OCI-LY7 (cell line): Measurements from ENCODE around the gene RPS24. TPM values are rescaled to one million over a fixed set of nuclear protein-coding genes. Genes with fewer than 3 reads are reported as not detected.

Experiments
- BruUV-seq: library from RNA; stranded (reverse); fragments of 400-500 nt; replicated peaks from 2 replicates; lab custom pipeline; 2021; lab: Mats Ljungman, UMichigan
- CTCF ChIA-PET: fragments of 300-600 bp; sonication (Branson Sonifier 250); formaldehyde crosslinking; loops from one replicate; lab custom pipeline; 2022; ENCODE audit warnings: antibody characterized with exemption; ENCODE audit not compliant: unreplicated experiment; lab: Charles Lee
- POLR2A ChIA-PET: fragments of 300-600 bp; sonication (Branson Sonifier 250); formaldehyde crosslinking; loops from one replicate; lab custom pipeline; 2022; ENCODE audit warnings: antibody characterized with exemption; lab: Charles Lee
- DNase-seq: peaks from one replicate; pipeline ENCODE4 v3.0.0-alpha.2; 2015; ENCODE audit warnings: low spot score
- H2AFZ ChIP-seq: fragments of 200-600 bp; sonication (generic), shearing (Covaris generic); 2 replicates; pipeline ENCODE4 v1.6.1; 2014; ENCODE audit warnings: mild to moderate bottlenecking, antibody characterized with exemption, low read length, moderate library complexity
- H3K27ac ChIP-seq: fragments of 200-600 bp; sonication (generic); 2 replicates; pipeline ENCODE4 v1.5.1; 2014; ENCODE audit warnings: mixed run types, low read depth, mild to moderate bottlenecking, moderate library complexity, low read length, inconsistent platforms; ENCODE audit not compliant: poor library complexity, severe bottlenecking
- H3K36me3 ChIP-seq: fragments of 200-600 bp; sonication (generic); 2 replicates; pipeline ENCODE4 v1.6.1; 2014; ENCODE audit warnings: mild to moderate bottlenecking, antibody characterized with exemption, low read length, moderate library complexity, mixed read lengths; ENCODE audit not compliant: insufficient read depth
- H3K4me1 ChIP-seq: fragments of 200-600 bp; sonication (generic); 2 replicates; pipeline ENCODE4 v1.5.1; 2014; ENCODE audit warnings: mild to moderate bottlenecking, low read length; ENCODE audit not compliant: insufficient read depth, poor library complexity, severe bottlenecking
- H3K4me2 ChIP-seq: fragments of 200-600 bp; sonication (generic); 2 replicates; pipeline ENCODE4 v1.6.1; 2014; ENCODE audit warnings: mild to moderate bottlenecking, low read length
- H3K4me3 ChIP-seq: fragments of 200-600 bp; sonication (generic); 2 replicates; pipeline ENCODE4 v1.5.1; 2014; ENCODE audit warnings: mild to moderate bottlenecking, low read depth, low read length; ENCODE audit not compliant: poor library complexity, severe bottlenecking
- H3K79me2 ChIP-seq: fragments of 200-600 bp; sonication (generic); 2 replicates; pipeline ENCODE4 v1.6.1; 2016; ENCODE audit warnings: low read depth, mild to moderate bottlenecking, low read length, moderate library complexity, mixed read lengths; ENCODE audit not compliant: insufficient read depth
- H3K9me2 ChIP-seq: fragments of 200-600 bp; sonication (generic); 2 replicates; pipeline ENCODE4 v1.6.1; 2016; ENCODE audit warnings: mild to moderate bottlenecking, low read length, mixed read lengths; ENCODE audit not compliant: insufficient read depth
- H3K9me3 ChIP-seq: fragments of 200-600 bp; sonication (generic); 2 replicates; pipeline ENCODE4 v1.6.1; 2014; ENCODE audit warnings: mild to moderate bottlenecking, mixed run types, low read length, mixed read lengths
- H4K20me1 ChIP-seq: fragments of 200-600 bp; sonication (generic); 2 replicates; pipeline ENCODE4 v1.6.1; 2014; ENCODE audit warnings: mild to moderate bottlenecking, antibody characterized with exemption, low read length, moderate library complexity, mixed read lengths; ENCODE audit not compliant: insufficient read depth
- EZH2phosphoT487 ChIP-seq: fragments of 200-600 bp; sonication (generic); IDR thresholded peaks from 2 replicates; pipeline ENCODE4 v1.6.1; 2018; ENCODE audit warnings: low read depth, borderline replicate concordance, mild to moderate bottlenecking, mixed run types, antibody characterized with exemption, low read length, moderate library complexity, mixed read lengths
- intact Hi-C: fragments of 100-400 bp; cut with micrococcal nuclease; formaldehyde crosslinking; loops from one replicate; pipeline ENCODE4 v1.10.0; 2022; ENCODE audit not compliant: unreplicated experiment
- total RNA-seq, 2 experiments: library from RNA; depleted of rRNA in 1 of 2; stranded (reverse); fragments of >200 nt in 1 of 2; shearing (Covaris generic) in 1 of 2; gene quantifications; 2 replicates each; pipeline ENCODE4 v1.2.3, GENCODE V29; 2014 to 2022
- TF ChIP-seq, protein P1 (sequence below): fragments of 200-600 bp; sonication (generic); conservative IDR thresholded peaks from 2 replicates; pipeline ENCODE4 v1.5.1; 2014; ENCODE audit warnings: mild to moderate bottlenecking, antibody characterized with exemption, low read length, moderate library complexity, mixed read lengths

The RPS24 gene
- total RNA-seq, 2 experiments from 2014 or later: 2,059 to 3,395 TPM

DNA sequence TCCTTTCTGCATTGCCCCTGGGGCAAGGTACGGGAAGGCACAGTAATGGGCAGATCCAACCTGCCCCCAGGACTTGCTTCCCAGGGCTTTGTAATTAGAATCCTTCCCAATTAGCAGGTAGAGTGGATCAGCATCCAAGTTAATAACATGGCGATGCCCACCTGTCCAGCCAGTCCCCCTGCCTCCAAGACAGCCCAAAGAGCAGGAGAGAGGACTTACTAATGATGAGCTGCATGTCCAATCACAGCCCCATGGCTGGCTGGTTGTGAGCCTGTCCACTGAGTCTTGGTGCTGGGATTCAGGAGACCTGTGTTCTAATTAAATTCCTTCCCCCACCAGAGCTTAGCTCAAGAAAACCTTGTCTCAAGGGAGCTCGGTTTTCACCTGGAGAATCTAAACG lies 49.0 kb downstream of the RPS24 start:
- H3K4me3 ChIP-seq: no peak overlapping the region
- CTCF ChIA-PET: interaction anchor here (0.7 kb wide), 1 partner anchor 441 kb away, joined by 3 read pairs; no protein-coding TSS in a partner anchor

More for the DNA sequence above, 49.0 kb downstream of the RPS24 start:
- H3K36me3 ChIP-seq: no peaks in the 10 kb centered on the region
- no peaks in the 10 kb centered on the region for H3K9me2 ChIP-seq
- no peak for TF ChIP-seq EZH2phosphoT487
- TF ChIP-seq, protein P1, sequence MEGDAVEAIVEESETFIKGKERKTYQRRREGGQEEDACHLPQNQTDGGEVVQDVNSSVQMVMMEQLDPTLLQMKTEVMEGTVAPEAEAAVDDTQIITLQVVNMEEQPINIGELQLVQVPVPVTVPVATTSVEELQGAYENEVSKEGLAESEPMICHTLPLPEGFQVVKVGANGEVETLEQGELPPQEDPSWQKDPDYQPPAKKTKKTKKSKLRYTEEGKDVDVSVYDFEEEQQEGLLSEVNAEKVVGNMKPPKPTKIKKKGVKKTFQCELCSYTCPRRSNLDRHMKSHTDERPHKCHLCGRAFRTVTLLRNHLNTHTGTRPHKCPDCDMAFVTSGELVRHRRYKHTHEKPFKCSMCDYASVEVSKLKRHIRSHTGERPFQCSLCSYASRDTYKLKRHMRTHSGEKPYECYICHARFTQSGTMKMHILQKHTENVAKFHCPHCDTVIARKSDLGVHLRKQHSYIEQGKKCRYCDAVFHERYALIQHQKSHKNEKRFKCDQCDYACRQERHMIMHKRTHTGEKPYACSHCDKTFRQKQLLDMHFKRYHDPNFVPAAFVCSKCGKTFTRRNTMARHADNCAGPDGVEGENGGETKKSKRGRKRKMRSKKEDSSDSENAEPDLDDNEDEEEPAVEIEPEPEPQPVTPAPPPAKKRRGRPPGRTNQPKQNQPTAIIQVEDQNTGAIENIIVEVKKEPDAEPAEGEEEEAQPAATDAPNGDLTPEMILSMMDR: no peak
- no peak overlapping the region for H3K4me2 ChIP-seq
- no peak for DNase-seq
- H3K27ac ChIP-seq: no peak overlapping the region
- POLR2A ChIA-PET: interaction anchor here (0.5 kb wide), 1 partner anchor 441 kb away, joined by 3 read pairs; no protein-coding TSS in a partner anchor
- no peaks in the 10 kb centered on the region for H3K9me3 ChIP-seq
- intact Hi-C loops: no loop called here
- no TSS peak for BruUV-seq
- no peaks in the 10 kb centered on the region for H3K4me1 ChIP-seq
- H4K20me1 ChIP-seq: no peaks in the 10 kb centered on the region
- H2AFZ ChIP-seq: no peak overlapping the region
- H3K79me2 ChIP-seq: no peaks in the 10 kb centered on the region

Other genes starting within 250 kb of the RPS24 start
- gene DLG5, start 107.1 kb upstream of the RPS24 start, total RNA-seq (2014; rRNA removed; shearing (Covaris generic)): 0.13 TPM in 1 of 2 replicates, not detected in the other
- gene DLG5, start 107.1 kb upstream of the RPS24 start, total RNA-seq (2022): 0.17 and 0.27 TPM in 2 replicates
- gene POLR3A, start 4.3 kb upstream of the RPS24 start, total RNA-seq (2014; rRNA removed; shearing (Covaris generic)): 11.6 and 16.3 TPM in 2 replicates
- gene POLR3A, start 4.3 kb upstream of the RPS24 start, total RNA-seq (2022): 18.1 and 21.5 TPM in 2 replicates